ENCODE measurements around the gene PACSIN1.

PACSIN1 gene

DNA sequence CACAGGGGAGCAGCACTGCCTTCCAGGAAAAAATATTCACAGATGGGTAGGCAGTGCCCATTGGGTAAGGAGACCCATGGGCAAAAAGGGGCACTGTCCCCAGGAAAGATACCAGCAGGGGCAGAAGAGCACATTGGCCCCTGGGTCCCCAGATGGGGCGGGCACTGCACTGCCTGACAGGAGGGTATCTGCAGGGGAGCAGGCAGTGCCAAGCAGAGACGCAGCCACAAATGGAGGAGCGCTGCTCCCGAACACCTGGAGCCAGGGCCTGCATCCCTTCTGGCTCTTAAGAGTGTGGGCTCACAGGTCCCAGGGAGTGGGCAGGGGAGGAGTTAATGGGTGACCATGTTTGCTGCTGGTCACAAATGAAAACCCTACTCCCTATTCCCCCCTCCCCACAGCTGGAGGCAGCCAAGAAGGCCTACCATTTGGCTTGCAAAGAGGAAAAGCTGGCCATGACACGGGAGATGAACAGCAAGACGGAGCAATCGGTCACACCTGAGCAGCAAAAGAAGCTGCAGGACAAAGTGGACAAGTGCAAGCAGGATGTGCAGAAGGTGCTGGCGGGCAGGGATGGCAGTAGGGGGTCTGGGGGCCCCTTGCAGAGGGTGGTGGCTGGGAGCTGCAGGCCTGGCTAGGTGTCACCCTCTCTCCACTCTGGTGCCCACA lies 63.3 kb downstream of the PACSIN1 start:
- DNase-seq: no peak

DNA sequence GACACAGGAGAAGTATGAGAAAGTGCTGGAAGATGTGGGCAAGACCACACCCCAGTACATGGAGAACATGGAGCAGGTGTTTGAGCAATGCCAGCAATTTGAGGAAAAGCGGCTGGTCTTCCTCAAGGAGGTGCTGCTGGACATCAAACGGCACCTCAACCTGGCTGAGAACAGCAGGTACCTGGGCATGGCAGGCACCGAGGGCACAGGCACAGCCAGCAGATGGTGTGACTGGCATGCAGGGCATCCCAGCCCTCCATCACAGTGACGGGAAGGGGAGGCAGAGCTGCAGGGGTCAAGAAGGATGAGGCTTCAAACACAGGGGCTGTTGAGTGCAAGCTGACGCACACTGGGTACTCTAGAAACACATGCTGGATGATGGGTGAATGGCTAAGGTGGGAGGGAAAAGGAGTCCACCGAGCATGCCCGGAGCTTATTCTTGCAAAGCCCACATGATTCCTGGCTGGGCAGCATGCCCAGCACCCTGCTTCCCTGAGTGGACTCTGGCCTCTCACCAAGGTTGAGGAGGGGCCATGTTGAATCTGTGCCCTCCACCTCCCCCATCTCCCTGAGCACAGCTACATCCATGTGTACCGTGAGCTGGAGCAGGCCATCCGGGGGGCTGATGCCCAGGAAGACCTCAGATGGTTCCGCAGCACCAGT lies 63.9 kb downstream of the PACSIN1 start:
- DNase-seq: no peak

DNA sequence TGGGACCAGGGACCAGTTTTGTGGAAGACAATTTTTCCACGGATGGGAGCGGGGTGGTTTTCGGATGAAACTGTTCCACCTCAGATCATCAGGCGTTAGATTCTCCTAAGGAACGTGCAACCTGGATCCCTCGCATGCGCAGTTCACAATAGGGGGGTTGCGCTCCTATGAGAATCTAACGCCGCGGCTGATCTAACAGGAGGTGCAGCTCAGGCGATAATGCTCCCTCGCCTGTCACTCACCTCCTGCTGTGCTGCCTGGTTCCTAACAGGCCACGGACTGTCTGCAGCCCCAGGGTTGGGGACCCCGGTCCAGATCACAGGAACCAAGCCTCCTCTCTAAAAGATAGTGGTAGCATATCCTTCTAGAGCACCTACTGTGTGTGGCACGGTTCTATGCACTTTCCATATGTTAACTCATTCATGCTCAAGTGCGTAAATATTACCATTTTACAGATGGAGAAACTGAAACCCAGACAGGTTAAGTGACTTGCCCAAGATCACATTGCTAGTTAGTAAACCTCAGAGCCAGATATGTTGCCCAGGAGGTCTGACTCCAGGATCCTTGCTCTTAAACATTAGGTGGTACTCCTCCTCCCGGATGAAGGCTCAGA lies 65.0 kb downstream of the PACSIN1 start:
- DNase-seq: no peak

- DNase-seq: peak; percentile 70
Measured at GRCh38 chr6:34531580-34532201, 65.8 kb downstream of the PACSIN1 start.

- no peak for DNase-seq
Measured at GRCh38 chr6:34532230-34532629, 66.4 kb downstream of the PACSIN1 start.

- DNase-seq: no peak
Measured at GRCh38 chr6:34534146-34534545, 68.3 kb downstream of the PACSIN1 start.

DNA sequence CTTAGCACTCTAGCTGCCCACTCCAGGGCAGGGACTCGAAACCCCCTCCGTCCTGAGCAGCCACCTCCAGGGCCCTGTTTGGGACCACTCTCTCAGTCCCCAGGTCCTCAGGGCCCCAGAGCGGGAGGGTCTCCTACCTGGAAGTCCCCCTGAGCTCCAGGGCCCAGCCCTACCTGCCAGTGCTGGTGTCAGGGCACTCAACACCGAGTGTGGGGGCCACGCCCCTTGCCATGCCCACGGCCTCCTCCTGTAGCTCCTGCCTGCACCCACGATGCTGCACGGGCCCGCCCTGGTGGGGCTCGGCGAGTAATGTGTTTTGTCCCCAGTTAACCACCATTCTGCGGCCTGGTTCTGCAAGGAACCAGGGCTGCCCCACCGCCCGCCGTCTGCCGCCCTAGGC lies 68.8 kb downstream of the PACSIN1 start:
- no peak for DNase-seq

GRCh38 chr6:34535199-34535598 lies 69.3 kb downstream of the PACSIN1 start:
- no peak for DNase-seq

DNA sequence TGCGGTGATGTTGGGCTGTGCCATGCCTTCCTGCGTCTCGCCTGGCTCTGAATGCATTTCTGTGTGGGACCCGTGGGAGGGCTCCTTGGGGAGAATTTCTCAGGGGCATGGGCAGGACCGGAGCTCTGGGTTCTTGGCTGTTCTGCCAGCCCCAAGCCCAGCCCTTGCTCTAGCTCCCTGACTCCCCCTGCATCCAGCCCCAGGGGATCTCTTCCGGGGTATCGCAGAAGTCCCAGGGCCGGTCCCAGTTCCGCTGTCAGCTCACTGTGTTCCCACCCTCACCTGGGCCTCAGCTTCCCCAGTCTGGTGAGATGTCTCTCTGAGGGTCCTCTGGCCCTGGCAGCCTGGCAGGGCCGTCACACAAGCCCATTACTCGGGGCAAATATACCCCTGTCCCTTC lies 69.8 kb downstream of the PACSIN1 start:
- no peak for DNase-seq

- DNase-seq: no peak
Measured at GRCh38 chr6:34536251-34536958, 70.5 kb downstream of the PACSIN1 start.

DNA sequence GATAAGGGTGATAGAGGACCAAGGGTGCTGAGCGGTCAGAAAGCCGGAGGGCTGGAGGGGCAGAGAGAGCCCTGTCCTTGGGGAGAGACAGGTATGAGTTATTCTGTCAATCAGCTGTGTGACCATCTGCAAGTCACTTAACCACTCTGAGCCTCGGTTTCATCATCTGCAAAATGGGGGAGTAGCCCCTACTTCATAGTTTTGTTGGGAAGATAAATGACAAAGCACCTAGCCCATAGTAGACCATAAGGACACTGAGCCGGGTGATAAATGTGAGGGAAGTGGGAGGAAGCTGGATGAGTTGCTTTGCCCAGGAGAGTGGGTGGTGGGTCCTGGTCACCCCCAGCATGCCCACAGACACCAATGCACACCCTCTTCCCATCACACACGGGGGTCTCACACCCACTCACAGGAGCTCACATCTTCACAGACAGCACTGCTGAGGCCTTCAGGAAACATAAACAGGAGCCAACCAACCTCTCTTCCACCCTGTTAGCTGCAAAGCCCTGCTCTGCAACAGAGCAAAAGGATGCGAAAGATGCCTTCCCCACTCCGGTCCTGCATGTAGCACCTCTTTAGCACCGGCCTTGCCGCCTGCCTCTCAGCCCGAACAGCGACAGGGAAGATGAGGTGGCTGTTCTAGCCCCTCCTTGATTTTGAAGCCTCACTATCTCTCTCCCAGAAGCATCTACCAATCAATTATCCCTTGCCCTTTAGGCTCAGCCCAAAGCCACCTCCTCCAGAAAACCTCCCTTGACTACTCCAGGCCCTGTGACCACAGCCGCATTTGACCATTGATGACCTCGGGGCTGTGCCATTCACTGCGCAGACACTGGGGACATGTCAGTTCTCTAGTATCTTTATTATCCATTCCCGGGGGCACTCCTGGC lies 71.3 kb downstream of the PACSIN1 start:
- DNase-seq: no peak

- no peak for DNase-seq
Measured at GRCh38 chr6:34537922-34538550, 72.2 kb downstream of the PACSIN1 start.

GRCh38 chr6:34538581-34538980 lies 72.7 kb downstream of the PACSIN1 start:
- no peak for DNase-seq

GRCh38 chr6:34539181-34539580 lies 73.3 kb downstream of the PACSIN1 start:
- DNase-seq: no peak

GRCh38 chr6:34540222-34540621 lies 74.3 kb downstream of the PACSIN1 start:
- DNase-seq: no peak

DNA sequence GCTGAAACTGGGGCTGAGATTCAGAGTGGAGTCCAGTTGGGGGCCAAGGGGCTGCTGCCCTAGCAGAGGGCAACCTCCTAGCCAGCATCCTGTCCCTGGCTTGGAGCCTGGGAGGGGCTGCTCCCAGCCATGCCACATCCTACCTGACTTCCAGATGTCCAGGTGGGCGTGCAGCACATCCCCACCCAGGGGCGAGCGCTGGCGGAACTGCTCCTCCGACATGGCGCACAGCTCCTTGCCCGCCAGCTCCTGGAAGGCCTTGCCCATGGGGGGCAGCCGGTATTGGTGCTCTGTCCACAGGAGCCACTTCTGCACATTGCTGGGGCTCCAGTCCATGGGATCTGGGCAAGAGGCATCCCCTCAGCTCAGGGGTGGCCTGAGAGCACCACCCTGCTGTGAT lies 75.0 kb downstream of the PACSIN1 start:
- no peak for DNase-seq

GRCh38 chr6:34543421-34543820 lies 77.5 kb downstream of the PACSIN1 start:
- peak; percentile 50 for DNase-seq

- no peak for DNase-seq
Measured at GRCh38 chr6:34544052-34544604, 78.3 kb downstream of the PACSIN1 start.

GRCh38 chr6:34544776-34545471 lies 79.0 kb downstream of the PACSIN1 start:
- no peak for DNase-seq

DNA sequence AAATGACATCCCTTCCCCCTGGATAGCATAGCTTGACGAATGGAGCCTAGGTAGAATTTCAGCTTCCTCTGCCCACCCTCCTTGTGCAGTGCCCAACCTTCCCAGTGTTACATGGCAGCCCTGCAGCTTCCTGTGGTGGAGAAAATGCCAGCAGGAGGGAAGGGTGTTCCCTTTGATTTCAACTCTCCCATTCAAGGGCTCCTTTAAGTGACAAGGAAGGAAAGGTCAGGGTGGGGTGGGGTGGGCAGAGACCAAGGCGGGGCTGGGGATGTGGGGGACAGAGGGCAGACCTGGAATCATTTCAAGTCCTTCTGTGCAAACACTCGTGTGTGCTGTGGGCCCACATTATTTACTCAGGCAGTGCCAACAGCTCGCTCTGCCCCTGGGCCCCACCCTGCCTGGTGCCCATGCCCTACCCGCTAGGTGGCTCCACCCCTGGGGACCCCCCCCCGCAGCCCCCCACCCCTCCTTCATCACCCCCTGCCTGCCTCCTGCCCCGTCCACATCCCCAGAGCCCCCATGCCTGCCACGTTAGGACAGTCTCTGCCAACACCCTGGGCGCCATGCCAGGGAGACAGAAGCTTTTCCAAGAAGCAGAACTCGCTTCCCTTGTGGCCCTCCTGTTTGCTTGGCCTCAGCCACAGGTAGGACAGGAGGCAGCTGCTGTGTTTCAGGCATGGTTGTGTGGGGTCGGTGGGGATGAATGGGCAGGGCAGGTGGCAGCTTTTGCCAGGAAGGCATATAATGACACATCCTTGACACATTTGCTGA lies 80.9 kb downstream of the PACSIN1 start:
- no peak for DNase-seq

Measured in fibroblast of skin of right biceps (primary cell).